OCI-LY1 (cell line): ENCODE data around the gene EMP3.

Experiments used
- H2AFZ ChIP-seq: fragments of 200-600 bp; sonication (generic), shearing (Covaris generic); 2 replicates; pipeline ENCODE4 v1.6.0; 2014; ENCODE audit warnings: antibody characterized with exemption, mild to moderate bottlenecking, low read length
- H3F3A ChIP-seq: fragments of 200-600 bp; sonication (generic), shearing (Covaris generic); 2 replicates; pipeline ENCODE4 v1.6.0; 2014; ENCODE audit warnings: mild to moderate bottlenecking, antibody characterized with exemption, low read length, moderate library complexity; ENCODE audit not compliant: insufficient read depth
- H3K27ac ChIP-seq: fragments of 200-600 bp; sonication (generic); 2 replicates; pipeline ENCODE4 v1.5.1; 2014; ENCODE audit warnings: low read length, mixed run types, mild to moderate bottlenecking, low read depth; ENCODE audit not compliant: poor library complexity, severe bottlenecking
- H3K27me3 ChIP-seq: fragments of 200-600 bp; sonication (generic); 2 replicates; pipeline ENCODE4 v1.6.0; 2014; ENCODE audit warnings: antibody characterized with exemption, mild to moderate bottlenecking, low read length, moderate library complexity; ENCODE audit not compliant: insufficient read depth
- H3K36me3 ChIP-seq: fragments of 200-600 bp; sonication (generic); 2 replicates; pipeline ENCODE4 v1.6.1; 2014; ENCODE audit warnings: mild to moderate bottlenecking, antibody characterized with exemption, low read length, moderate library complexity, mixed read lengths; ENCODE audit not compliant: insufficient read depth
- H3K4me1 ChIP-seq: fragments of 200-600 bp; sonication (generic); 2 replicates; pipeline ENCODE4 v1.5.1; 2014; ENCODE audit warnings: mild to moderate bottlenecking, low read length, moderate library complexity; ENCODE audit not compliant: insufficient read depth, severe bottlenecking
- H3K4me2 ChIP-seq: fragments of 200-600 bp; sonication (generic), shearing (Covaris generic); 2 replicates; pipeline ENCODE4 v1.6.1; 2014; ENCODE audit warnings: low read length
- H3K4me3 ChIP-seq: fragments of 200-600 bp; sonication (generic); 2 replicates; pipeline ENCODE4 v1.5.1; 2014; ENCODE audit warnings: low read length, low read depth, mild to moderate bottlenecking, mixed read lengths; ENCODE audit not compliant: poor library complexity, severe bottlenecking
- H3K79me2 ChIP-seq: fragments of 200-600 bp; shearing (Covaris generic); 2 replicates; pipeline ENCODE4 v1.6.1; 2016; ENCODE audit warnings: mixed run types, low read length, mixed read lengths; ENCODE audit not compliant: insufficient read depth
- H3K9ac ChIP-seq: fragments of 200-600 bp; sonication (generic), shearing (Covaris generic); 2 replicates; pipeline ENCODE4 v1.6.1; 2014; ENCODE audit warnings: mild to moderate bottlenecking, low read length, mixed read lengths
- H3K9me2 ChIP-seq: fragments of 200-600 bp; sonication (generic), shearing (Covaris generic); 2 replicates; pipeline ENCODE4 v1.6.1; 2014; ENCODE audit warnings: low read depth, mild to moderate bottlenecking, low read length, mixed read lengths
- H3K9me3 ChIP-seq: fragments of 200-600 bp; shearing (Covaris generic); 2 replicates; pipeline ENCODE4 v1.6.1; 2014; ENCODE audit warnings: low read length, mixed read lengths
- H4K20me1 ChIP-seq: fragments of 200-600 bp; sonication (generic), shearing (Covaris generic); 2 replicates; pipeline ENCODE4 v1.6.0; 2016; ENCODE audit warnings: mild to moderate bottlenecking, low read length; ENCODE audit not compliant: insufficient read depth
- CTCF ChIP-seq: fragments of 200-600 bp; sonication (generic), shearing (Covaris generic); IDR thresholded peaks from 2 replicates; pipeline ENCODE4 v1.5.1; 2017; ENCODE audit warnings: mild to moderate bottlenecking, antibody characterized with exemption, low read length, moderate library complexity, mixed read lengths
- EZH2 ChIP-seq: fragments of 200-600 bp; sonication (generic), shearing (Covaris generic); IDR thresholded peaks from 2 replicates; pipeline ENCODE4 v1.8.0; 2017; ENCODE audit warnings: borderline replicate concordance, mixed run types, mild to moderate bottlenecking, antibody characterized with exemption, low read length, moderate library complexity, mixed read lengths

EMP3 gene

GRCh38 chr19:48340995-48341394 lies 15.6 kb downstream of the EMP3 start:
- no peaks in the 10 kb centered on the region for H3K9me2 ChIP-seq
- no peaks in the 10 kb centered on the region for H4K20me1 ChIP-seq
- H3K9ac ChIP-seq: no peak overlapping the region
- no peaks in the 10 kb centered on the region for H3F3A ChIP-seq
- no peaks in the 10 kb centered on the region for H3K79me2 ChIP-seq
- H3K27me3 ChIP-seq: no peaks in the 10 kb centered on the region
- H3K9me3 ChIP-seq: no peaks in the 10 kb centered on the region
- no peak overlapping the region for H2AFZ ChIP-seq
- H3K4me3 ChIP-seq: no peak overlapping the region
- H3K27ac ChIP-seq: no peak overlapping the region
- no peak overlapping the region for H3K4me2 ChIP-seq
- H3K36me3 ChIP-seq: no peaks in the 10 kb centered on the region
- no peak for TF ChIP-seq CTCF
- TF ChIP-seq EZH2: no peak
- no peaks in the 10 kb centered on the region for H3K4me1 ChIP-seq

DNA sequence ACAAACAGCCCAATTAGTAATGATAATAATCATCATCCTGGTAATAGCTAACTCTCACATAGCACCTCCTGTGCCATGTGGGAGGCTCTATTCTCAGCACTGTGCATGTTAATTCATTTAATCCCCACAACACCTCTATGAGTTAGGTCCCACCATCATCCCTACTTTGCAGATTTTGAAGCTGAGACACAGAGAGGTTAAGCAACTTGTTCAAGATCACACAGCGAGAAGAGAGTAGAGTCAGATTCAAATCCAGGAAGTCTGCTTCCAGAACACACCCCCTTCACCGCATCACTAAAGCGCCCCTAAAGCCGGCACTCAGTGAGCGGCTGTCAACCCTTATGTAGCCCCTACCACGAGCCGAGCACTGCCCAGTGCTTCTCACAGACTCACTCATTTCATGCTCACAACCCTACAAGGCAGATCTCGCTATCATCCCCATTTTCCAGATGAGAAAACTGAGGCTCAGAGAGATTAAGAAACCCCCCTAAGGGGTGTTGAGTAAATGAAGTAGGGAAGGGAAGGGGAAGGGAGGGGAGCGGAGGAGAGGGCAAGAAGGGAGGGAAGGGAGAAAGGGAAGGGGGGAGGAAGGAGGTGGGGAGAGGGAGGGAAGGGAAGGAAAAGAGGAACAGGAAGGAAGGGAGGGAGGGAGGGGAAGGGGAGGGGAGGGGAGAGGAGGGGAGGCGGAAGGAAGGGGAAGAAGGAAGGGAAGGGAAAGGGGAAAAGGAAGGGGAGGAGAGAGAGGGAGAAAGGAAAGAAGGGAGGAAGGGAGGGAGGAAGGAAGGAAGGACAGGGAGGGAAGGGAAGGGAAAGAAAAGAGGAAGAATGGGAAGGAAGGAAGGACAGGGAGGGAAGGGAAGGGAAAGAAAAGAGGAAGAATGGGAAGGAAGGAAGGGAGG lies 16.4 kb downstream of the EMP3 start:
- H3K9me2 ChIP-seq: no peaks in the 10 kb centered on the region
- no peaks in the 10 kb centered on the region for H3K27me3 ChIP-seq
- H2AFZ ChIP-seq: no peak overlapping the region
- no peak overlapping the region for H3K27ac ChIP-seq
- H3K9me3 ChIP-seq: no peaks in the 10 kb centered on the region
- no peaks in the 10 kb centered on the region for H3K79me2 ChIP-seq
- no peaks in the 10 kb centered on the region for H3K4me1 ChIP-seq
- no peaks in the 10 kb centered on the region for H3F3A ChIP-seq
- TF ChIP-seq EZH2 (no peak), CTCF (no peak)
- H3K4me3 ChIP-seq: no peak overlapping the region
- no peak overlapping the region for H3K4me2 ChIP-seq
- H4K20me1 ChIP-seq: no peaks in the 10 kb centered on the region
- H3K36me3 ChIP-seq: no peaks in the 10 kb centered on the region
- H3K9ac ChIP-seq: no peak overlapping the region

GRCh38 chr19:48342414-48342738 lies 17.0 kb downstream of the EMP3 start:
- Histone ChIP-seq H3K27ac (no peak overlapping the region), H3K79me2 (no peaks in the 10 kb centered on the region), H3F3A (no peaks in the 10 kb centered on the region), H4K20me1 (no peaks in the 10 kb centered on the region), H3K4me2 (no peak overlapping the region), H2AFZ (no peak overlapping the region), H3K9me2 (no peaks in the 10 kb centered on the region), H3K27me3 (no peaks in the 10 kb centered on the region), H3K9ac (no peak overlapping the region), H3K9me3 (no peaks in the 10 kb centered on the region), H3K4me1 (no peaks in the 10 kb centered on the region), H3K4me3 (no peak overlapping the region), H3K36me3 (no peaks in the 10 kb centered on the region)
- TF ChIP-seq CTCF: no peak
- TF ChIP-seq EZH2: no peak
